AML-193 (cell line): Measurements from ENCODE around the gene EEF1B2.
"Not testable (repeated sequence)": the region's sequence is repeated elsewhere in the genome, so short reads cannot be mapped to it uniquely, and the experiment has no call there.

ENCODE experiments used
- DNase-seq, 2 experiments: peaks; one replicate each; lab custom pipeline; 2025; lab: John Stamatoyannopoulos, UW

Gene EEF1B2

GRCh38 chr2:206164261-206164862, 4.7 kb downstream of the EEF1B2 start:
- no peak for DNase-seq

DNA sequence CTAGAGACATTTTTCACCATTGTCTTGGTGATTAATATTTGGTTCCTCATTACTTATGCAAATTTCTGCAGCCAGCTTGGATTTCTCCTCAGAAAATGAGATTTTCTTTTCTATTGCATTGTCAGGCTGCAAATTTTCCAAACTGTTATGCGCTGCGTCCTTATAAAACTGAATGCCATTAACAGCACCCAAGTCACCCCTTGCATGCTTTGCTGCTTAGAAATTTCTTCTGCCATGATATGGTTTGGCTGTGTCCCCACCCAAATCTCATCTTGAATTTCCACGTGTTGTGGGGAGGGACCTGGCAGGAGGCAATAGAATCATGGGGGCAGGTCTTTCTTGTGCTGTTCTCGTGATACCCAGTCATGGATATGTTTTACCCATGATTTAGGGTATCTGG, 8.5 kb downstream of the EEF1B2 start:
- DNase-seq = not testable (repeated sequence)

DNA sequence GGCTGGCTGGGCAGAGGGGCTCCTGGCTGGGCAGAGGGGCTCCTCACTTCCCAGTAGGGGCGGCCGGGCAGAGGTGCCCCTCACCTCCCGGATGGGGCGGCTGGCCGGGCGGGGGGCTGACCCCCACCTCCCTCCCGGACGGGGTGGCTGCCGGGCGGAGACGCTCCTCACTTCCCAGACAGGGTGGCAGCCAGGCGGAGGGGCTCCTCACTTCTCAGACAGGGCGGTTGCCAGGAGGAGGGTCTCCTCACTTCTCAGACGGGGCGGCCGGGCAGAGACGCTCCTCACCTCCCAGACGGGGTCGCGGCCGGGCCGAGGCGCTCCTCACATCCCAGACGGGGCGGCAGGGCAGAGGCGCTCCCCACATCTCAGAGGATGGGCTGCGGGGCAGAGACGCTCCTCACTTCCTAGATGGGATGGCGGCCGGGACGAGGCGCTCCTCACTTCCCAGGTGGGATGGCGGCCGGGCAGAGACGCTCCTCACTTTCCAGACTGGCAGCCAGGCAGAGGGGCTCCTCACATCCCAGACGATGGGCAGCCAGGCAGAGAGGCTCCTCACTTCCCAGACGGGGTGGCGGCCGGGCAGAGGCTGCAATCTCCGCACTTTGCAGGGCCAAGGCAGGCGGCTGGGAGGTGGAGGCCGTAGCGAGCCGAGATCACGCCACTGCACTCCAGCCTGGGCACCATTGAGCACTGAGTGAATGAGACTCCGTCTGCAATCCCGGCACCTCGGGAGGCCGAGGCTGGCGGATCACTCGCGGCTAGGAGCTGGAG, 12.1 kb downstream of the EEF1B2 start:
- DNase-seq = not testable (repeated sequence)

DNA sequence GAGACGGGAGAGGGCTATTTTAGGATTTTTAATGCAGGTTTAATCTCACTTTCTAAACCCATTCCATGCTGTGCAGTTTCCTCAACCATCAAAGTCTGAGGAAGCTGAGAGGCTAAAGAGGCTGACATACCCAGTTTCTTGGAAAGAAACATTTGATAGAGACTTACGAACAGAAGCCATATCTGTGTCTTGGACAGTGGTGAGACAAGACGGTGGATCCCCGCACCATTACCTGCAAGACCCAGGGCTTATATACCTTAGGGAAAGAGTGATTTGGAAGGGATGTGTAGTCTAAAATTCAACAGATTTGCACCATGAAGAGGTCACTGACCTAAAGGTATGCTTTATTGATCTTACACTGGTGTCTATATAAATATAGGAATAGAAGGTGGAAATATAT, 13.5 kb downstream of the EEF1B2 start:
- DNase-seq = no peak

GRCh38 chr2:206176121-206176520, 16.4 kb downstream of the EEF1B2 start:
- no peak for DNase-seq

DNA sequence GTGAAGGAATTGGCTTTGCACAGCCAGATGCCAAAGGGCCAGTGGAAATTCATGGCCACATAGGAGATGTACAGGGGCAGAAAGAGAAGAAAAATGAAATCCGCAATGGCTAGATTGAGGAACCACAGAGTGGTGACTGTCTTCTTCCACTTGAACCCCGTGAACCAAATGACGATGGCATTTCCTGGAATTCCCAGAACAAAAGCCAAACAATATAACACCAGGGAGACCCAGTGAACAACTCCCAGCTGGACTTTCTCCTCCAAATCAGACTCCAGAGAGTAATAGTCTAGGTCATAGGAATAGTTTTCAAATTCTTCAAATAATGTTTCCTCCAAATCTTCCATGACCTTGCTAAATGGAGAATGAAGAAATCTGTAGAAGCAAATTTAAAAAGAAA, 17.2 kb downstream of the EEF1B2 start:
- no peak for DNase-seq

DNA sequence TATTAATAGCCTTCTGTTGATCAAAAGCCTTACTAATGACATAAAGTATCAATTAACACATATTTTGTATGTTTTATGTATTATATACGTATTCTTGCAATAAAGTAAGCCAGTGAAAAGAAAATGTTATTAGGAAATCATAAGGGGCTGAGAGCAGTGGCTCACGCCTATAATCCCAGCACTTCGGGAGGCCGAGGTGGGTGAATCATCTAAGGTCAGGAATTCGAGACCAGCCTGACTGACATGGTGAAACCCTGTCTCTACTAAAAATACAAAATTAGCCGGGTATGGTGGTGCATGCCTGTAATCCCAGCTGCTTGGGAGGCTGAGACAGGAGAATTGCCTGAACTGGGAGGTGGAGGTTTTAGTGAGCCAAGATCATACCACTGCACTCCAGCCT, 21.8 kb downstream of the EEF1B2 start:
- not testable (repeated sequence) for DNase-seq

- DNase-seq = no peak
Observed at GRCh38 chr2:206189691-206190090, 30.0 kb downstream of the EEF1B2 start.

DNA sequence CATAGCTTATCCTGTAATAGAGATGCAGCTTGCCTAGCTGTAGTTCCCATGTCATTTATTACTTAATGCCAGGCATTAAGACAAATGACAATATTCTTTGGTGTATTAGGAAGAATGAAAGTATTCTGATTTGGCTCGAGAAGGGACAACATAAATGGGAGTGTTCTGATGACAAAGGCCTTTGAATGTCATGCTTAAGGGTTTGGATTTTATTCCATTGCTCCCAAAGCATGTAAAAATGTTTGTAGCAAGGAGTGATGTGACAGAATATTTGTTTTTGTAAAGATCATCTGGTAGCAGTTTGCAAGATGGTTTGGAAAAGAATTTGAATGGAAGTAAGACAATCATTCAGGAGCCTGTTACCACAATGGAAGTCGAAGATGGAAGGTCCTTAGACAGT, 30.4 kb downstream of the EEF1B2 start:
- no peak for DNase-seq

GRCh38 chr2:206190689-206191088, 31.0 kb downstream of the EEF1B2 start:
- DNase-seq = no peak

GRCh38 chr2:206192157-206192556, 32.5 kb downstream of the EEF1B2 start:
- DNase-seq = no peak

- DNase-seq = no peak
Observed at GRCh38 chr2:206193671-206194357, 34.1 kb downstream of the EEF1B2 start.

- no peak for DNase-seq
Observed at GRCh38 chr2:206198677-206199076, 39.0 kb downstream of the EEF1B2 start.

- DNase-seq = no peak
Observed at GRCh38 chr2:206201075-206201848, 41.6 kb downstream of the EEF1B2 start.

GRCh38 chr2:206202446-206202845, 42.8 kb downstream of the EEF1B2 start:
- no peak for DNase-seq

- no peak for DNase-seq
Observed at GRCh38 chr2:206203331-206203730, 43.6 kb downstream of the EEF1B2 start.

DNA sequence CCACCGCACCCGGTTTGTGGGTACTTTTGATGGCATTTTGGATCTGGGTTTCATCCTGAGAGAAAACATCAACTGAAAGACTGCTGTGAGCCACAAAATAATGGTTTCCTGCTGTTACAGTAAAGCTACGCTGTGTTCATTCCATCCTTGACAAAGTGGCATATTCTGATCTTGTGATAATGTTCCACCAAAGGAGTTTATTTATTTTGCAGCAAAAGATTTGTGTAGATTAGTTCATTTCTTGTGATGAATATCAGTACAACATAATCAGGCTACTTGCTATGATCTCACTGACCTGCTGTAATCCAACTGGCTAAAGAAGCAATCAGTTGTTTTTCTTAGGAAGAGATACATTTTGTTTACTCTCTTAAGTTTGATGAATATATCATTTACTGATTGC, 45.0 kb downstream of the EEF1B2 start:
- no peak for DNase-seq

- not testable (repeated sequence) for DNase-seq
Observed at GRCh38 chr2:206207316-206207715, 47.6 kb downstream of the EEF1B2 start.

GRCh38 chr2:206208900-206209299, 49.2 kb downstream of the EEF1B2 start:
- DNase-seq = no peak

DNA sequence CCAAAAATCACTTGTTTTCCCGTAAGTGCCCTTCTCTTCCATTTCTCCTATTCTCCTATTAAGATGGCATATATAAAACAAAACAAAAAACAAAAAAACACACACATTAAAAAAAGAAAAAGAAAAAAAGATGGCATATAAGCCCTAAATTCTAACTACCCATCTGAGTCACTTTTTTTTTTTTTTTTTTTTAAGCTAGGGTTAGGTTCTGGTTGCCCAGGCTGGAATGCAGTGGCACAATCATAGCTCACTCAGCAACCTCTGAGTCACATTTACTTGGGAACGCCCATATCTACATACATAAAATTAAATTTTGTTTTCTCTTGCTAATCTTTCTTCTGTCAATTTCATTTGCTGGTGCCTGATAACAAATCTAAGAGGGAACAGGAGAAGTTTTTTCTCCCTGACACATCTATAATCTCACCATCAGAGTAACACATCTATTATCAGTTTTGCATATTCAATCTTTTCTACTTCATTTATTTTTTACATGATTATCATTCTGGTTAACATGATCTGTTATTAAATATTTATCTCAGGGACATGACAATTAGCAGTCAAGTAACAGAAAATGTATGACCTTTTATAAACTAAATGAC, 52.1 kb downstream of the EEF1B2 start:
- DNase-seq = no peak
